Measurements from ENCODE around the gene PRX.

DNA sequence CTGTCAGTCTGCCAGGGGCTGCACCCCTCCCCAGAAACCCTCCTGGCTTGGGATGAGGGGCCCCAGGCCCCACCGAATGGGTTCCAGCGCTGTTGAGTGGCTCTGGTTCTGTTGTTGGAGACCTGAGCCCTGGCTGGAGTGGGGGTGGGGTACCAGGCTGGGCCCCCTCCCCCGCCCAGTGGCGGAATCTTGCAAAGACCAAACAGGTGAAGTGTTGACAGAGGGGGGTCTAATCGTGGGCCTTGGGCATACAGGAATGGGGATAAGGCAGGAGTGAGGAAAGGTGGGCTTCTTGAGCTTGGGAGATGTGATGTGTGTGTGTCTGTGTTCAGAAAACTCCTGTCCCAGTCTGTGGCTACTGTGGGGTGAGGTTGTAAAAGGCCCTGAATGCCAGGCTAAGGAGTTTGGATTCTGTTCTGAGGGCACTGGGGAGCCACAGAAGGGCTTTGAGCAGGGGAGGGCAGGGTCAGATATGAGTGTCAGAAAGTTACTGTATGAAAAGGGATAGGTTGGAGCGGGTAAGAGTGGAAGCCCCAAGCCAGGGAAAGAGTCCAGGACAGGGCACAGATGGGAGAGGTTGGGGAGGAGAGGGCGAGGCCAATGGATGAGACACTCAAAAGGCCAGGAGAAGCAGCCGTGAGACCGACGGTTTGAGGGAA, 23.0 kb downstream of the PRX start, which contains the start of gene HIPK4:
- TF ChIP-seq POLR2A (IDR thresholded peaks at IDR 0.05) = no peak
- TF ChIP-seq, protein P1, sequence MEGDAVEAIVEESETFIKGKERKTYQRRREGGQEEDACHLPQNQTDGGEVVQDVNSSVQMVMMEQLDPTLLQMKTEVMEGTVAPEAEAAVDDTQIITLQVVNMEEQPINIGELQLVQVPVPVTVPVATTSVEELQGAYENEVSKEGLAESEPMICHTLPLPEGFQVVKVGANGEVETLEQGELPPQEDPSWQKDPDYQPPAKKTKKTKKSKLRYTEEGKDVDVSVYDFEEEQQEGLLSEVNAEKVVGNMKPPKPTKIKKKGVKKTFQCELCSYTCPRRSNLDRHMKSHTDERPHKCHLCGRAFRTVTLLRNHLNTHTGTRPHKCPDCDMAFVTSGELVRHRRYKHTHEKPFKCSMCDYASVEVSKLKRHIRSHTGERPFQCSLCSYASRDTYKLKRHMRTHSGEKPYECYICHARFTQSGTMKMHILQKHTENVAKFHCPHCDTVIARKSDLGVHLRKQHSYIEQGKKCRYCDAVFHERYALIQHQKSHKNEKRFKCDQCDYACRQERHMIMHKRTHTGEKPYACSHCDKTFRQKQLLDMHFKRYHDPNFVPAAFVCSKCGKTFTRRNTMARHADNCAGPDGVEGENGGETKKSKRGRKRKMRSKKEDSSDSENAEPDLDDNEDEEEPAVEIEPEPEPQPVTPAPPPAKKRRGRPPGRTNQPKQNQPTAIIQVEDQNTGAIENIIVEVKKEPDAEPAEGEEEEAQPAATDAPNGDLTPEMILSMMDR (IDR thresholded peaks at IDR 0.05) = no peak
- TF ChIP-seq EP300 (IDR thresholded peaks at IDR 0.05; ENCODE audit: low read depth) = no peak

Measured in transverse colon (tissue), 3 donors.